Skin of body (tissue), 2 donors: ENCODE results near the gene RPL36A. TPM values are rescaled to one million over a fixed set of nuclear protein-coding genes. Genes with fewer than 3 reads are reported as not detected.

Experiments used
- DNase-seq: peaks from one replicate; lab custom pipeline; 2025; lab: John Stamatoyannopoulos, UW
- total RNA-seq: library from RNA; depleted of rRNA; stranded (reverse); fragments of >200 nt; gene quantifications from one replicate; pipeline ENCODE4 v1.2.3, GENCODE V29; 2014

RPL36A gene
- total RNA-seq, 1 donor from 2014 or later: 432 TPM

- DNase-seq: no peak
Measured at GRCh38 chrX:101442085-101442484, 51.3 kb downstream of the RPL36A start.

Other genes with a start within 250 kb of the RPL36A start
- gene DRP2, start 171.2 kb upstream of the RPL36A start, total RNA-seq: 0.69 TPM
- gene TAF7L, start 99.7 kb upstream of the RPL36A start, total RNA-seq: 0.20 TPM
- 5.0 TPM for gene TIMM8A, start 42.3 kb upstream of the RPL36A start, total RNA-seq
- 8.2 TPM for gene BTK, start 4.8 kb upstream of the RPL36A start, total RNA-seq
- gene GLA, start 16.9 kb downstream of the RPL36A start, total RNA-seq: 18.5 TPM
- gene HNRNPH2, start 17.2 kb downstream of the RPL36A start, total RNA-seq: 68.6 TPM
- 13.5 TPM for gene ARMCX4, start 94.4 kb downstream of the RPL36A start, total RNA-seq
- gene ARMCX1, start 159.5 kb downstream of the RPL36A start, total RNA-seq: 60.7 TPM
- 30.0 TPM for gene ARMCX6, start 227.0 kb downstream of the RPL36A start, total RNA-seq
- 66.8 TPM for gene ARMCX3, start 232.1 kb downstream of the RPL36A start, total RNA-seq